22Rv1 (cell line): Measurements from ENCODE around the gene CDC42.

Experiments used
- ZFX ChIP-seq: fragments of 450-650 bp; IDR thresholded peaks from 2 replicates; pipeline ENCODE4 v1.6.1; 2017; ENCODE audit warnings: antibody characterized with exemption, borderline replicate concordance
- TF ChIP-seq, protein P1 (sequence below): fragments of 450-650 bp; IDR thresholded peaks from 2 replicates; pipeline ENCODE4 v1.5.1; 2017; ENCODE audit warnings: mild to moderate bottlenecking

DNA sequence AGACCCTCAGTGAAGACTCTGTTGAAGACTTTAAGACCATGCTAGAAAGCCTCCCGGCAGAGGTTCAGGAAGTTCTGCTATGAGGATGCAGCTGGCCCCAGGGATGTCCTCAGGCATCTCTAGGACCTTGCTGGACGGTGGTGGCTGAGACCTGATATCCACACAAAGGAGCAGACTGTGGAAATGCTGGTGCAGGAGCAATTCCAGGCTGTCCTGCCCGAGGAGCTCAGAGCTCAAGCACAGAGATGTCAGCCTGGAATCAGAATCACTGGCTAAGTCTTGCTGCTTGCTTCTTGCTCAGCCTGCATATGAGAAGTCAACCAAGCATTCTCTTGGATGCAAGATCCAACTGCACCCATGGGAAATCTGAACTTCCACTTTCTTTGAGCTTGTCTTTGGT, 22.0 kb upstream of the CDC42 start:
- TF ChIP-seq, protein P1, sequence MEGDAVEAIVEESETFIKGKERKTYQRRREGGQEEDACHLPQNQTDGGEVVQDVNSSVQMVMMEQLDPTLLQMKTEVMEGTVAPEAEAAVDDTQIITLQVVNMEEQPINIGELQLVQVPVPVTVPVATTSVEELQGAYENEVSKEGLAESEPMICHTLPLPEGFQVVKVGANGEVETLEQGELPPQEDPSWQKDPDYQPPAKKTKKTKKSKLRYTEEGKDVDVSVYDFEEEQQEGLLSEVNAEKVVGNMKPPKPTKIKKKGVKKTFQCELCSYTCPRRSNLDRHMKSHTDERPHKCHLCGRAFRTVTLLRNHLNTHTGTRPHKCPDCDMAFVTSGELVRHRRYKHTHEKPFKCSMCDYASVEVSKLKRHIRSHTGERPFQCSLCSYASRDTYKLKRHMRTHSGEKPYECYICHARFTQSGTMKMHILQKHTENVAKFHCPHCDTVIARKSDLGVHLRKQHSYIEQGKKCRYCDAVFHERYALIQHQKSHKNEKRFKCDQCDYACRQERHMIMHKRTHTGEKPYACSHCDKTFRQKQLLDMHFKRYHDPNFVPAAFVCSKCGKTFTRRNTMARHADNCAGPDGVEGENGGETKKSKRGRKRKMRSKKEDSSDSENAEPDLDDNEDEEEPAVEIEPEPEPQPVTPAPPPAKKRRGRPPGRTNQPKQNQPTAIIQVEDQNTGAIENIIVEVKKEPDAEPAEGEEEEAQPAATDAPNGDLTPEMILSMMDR = no peak
- no peak for TF ChIP-seq ZFX
